Dedifferentiated amniotic fluid mesenchymal stem cell (primary cell): ENCODE measurements around the gene UST.
"Not testable (repeated sequence)": the region's sequence is repeated elsewhere in the genome, so short reads cannot be mapped to it uniquely, and the experiment has no call there.

Experiments
- DNase-seq: peaks from one replicate; pipeline ENCODE4 v3.0.0-alpha.2; 2016; ENCODE audit errors: extremely low spot score

UST gene

GRCh38 chr6:148947621-148948444, 201.0 kb downstream of the UST start:
- DNase-seq, result peak; percentile 88

- DNase-seq, result no peak
Measured at GRCh38 chr6:148951662-148952061, 204.8 kb downstream of the UST start.

- DNase-seq, result peak; percentile 63
Measured at GRCh38 chr6:148952147-148953035, 205.6 kb downstream of the UST start.

- DNase-seq, result no peak
Measured at GRCh38 chr6:148954461-148954860, 207.6 kb downstream of the UST start.

GRCh38 chr6:148954934-148955333, 208.1 kb downstream of the UST start:
- no peak for DNase-seq

GRCh38 chr6:148955441-148955840, 208.6 kb downstream of the UST start:
- no peak for DNase-seq

GRCh38 chr6:148956163-148956562, 209.3 kb downstream of the UST start:
- not testable (repeated sequence) for DNase-seq

GRCh38 chr6:148957752-148958151, 210.9 kb downstream of the UST start:
- DNase-seq, result no peak

GRCh38 chr6:148959008-148959407, 212.2 kb downstream of the UST start:
- DNase-seq, result no peak

DNA sequence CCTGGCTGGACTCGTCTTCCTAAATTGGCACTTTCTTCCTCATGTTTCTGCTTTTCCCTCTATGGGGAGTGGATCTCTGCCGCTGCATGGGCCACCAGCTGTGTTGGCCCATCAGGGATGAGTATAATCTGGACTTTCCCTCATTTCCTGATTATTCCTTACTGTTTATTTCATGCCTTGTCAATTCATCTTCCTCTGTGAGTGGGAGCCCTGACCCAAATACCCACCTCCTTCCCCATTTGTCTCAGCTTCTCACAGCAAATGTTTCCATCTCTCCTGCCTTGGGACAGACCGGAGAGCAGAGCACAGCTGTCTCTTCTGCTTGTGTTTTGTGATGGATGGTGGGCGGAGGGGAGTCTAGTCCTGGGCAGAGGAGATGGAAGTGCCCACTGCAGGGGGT, 212.7 kb downstream of the UST start:
- DNase-seq, result no peak

GRCh38 chr6:148962854-148963515, 216.2 kb downstream of the UST start:
- no peak for DNase-seq

GRCh38 chr6:148963738-148964137, 216.9 kb downstream of the UST start:
- no peak for DNase-seq

DNA sequence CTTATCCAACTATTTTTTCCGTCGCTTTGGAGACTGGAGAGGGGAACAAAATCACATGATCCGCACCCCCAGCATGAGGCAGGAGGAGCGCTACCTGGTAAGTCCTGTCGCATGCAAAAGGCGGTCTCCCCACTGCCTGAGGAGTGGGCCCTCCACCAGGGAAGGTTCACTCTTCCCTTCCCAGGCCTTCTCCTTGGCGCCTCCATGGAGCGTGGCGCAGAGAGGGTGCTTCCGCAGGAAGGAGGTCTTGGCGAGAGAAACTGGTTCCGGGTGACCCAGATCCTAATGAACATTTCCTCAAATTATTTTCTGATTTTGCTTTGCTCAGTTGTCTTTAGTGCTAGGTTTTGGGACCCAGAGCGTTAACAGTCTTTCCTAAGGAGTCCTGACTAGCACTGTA, 217.6 kb downstream of the UST start:
- no peak for DNase-seq

GRCh38 chr6:148965287-148965686, 218.5 kb downstream of the UST start:
- no peak for DNase-seq

DNA sequence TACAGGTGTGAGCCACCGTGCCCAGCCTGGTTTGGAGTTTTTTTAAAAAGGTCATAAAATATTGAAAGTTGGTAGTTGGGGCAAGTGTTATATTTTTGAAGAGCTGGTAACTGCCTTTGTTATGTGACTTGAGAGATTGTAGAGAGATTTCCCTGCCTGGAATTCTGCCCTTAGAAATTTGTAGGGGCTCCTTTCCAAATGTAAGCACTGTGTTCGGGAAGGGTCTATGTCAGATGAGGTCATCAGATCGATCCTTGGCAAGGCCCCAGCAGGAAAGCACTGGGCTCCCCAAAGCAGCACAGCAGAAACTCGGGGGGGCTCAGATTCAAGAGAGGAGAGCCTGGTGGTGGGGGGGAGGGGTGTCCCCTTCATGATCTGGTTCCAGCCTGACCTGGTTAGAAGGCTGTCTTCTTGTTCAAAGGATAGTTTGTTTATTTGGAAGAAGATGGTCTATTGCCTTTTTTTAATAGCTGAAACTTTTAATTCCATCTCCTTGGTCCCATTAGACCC, 220.2 kb downstream of the UST start:
- no peak for DNase-seq

DNA sequence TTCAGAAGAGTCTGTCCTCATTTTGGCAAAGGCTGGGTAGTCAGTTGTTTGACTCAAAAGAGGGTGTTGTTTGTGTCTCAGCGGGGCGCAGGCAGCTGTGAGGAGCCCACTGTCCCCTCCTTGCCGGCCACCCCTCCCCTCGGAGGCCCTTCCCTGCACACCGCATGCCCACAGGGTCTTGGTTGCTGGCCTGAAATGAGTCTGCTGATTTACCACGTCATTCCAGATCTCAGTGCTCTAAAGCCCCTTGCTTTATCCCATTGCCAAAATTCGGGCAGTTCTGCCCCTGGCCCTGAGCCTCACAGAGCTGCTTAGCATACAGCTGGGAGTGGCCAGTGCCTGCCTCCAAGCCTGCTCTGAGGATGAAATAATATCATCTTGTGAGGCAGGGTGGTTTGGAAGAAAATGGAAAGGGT, 220.7 kb downstream of the UST start:
- no peak for DNase-seq

DNA sequence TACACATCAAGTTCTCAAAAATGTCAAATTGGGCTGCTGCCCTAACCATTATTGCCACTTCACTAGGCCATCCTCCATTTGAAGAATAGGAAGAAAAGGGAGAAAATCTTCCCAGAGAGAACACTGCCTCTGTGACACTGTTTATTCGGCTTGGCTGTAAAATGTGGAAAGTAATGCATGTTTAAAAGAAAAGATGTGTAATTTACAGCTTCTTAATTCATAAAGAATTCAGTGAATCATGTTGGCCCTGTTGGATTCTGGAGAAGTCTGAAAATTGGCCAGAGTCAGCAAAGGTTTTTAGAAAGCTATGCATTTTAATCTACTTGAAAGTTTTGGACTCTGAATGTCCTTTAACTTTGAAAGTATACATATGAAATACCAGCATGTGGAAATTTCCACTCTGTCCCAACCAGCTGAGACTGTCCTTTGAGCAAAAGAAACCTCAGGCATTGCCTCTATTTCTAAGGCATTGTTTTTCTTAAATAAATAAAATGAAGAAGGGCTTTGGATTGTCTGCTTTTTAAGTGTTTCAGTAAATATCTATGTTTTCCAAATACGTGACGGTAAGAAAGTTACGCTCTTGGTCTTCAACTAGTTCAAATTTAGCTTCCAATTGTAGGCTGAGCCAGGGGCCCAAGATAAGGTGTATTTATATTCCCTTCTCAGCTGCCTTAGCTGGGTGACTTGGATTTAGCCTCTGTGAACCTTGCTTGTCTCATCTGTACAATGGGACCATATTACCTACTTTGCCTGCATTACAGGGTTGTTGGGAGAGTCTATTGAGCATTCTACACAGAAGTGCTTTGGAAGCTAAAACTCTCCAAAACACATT, 222.2 kb downstream of the UST start:
- DNase-seq, result peak; percentile 47

GRCh38 chr6:148969603-148970061, 222.8 kb downstream of the UST start:
- DNase-seq, result no peak

- DNase-seq, result no peak
Measured at GRCh38 chr6:148971031-148971927, 224.4 kb downstream of the UST start.

DNA sequence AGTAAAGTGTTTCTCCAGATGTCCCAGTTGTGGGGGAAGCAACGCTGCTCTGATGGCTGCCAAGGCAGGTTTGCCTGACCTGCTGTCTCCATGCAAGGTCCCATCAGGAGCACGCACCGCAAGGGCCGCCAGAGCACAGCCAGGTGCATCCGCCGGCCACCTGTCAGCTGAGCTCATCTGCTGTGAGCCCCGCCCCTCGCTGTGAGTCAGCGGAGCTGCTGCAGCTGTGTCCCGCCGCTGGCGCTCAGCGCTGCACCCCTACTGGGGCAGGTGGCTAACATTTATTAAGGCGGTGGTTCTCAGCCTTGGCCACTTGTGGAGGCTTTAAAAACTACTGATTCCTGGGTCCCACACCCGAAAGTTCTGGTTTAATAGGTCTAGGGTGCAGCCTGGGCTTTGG, 225.7 kb downstream of the UST start:
- no peak for DNase-seq
